Heart left ventricle (tissue), 13 donors: ENCODE results near the gene ZNF516.

ENCODE experiments used
- POLR2A ChIP-seq, 2 donors: fragments of 450-650 bp; IDR thresholded peaks; one replicate each; pipeline ENCODE4 v1.6.1; 2017; ENCODE audit warnings: antibody characterized with exemption in 2 of 2, mild to moderate bottlenecking in 2 of 2, moderate library complexity in 2 of 2
- TF ChIP-seq, protein P1 (sequence below), 12 donors: fragments of 200-600 bp; sonication (generic) in 4 of 12; IDR thresholded peaks; one replicate each; pipeline versions ENCODE4 v1.5.0 to v1.8.0; 2018 to 2022; ENCODE audit warnings: antibody characterized with exemption in 12 of 12, mild to moderate bottlenecking in 5 of 12
- donor health status: ischemic (EF 13 %, LVEDD 7.1; RV severe dilation, severe dysfunction).
- donor health status: DM: no; HTN: yes; CAD: no.
- donor health status: DM: no; HTN: no; CAD: no.
- donor health status: ischemic (EF 25% LVEDD 6.9; RV normal size, moderate dysfunction).
- donor health status: ischemic (EF 25% LVEDD 5.7; RV mildly dilated, moderate dysfunction).
- donor health status: ischemic (EF 35%, LVEDD 5.7; RV mildly dilated, moderate dysfunction).
- donor health status: nonischemic (EF 11% LVEDD 7.7; RV severe dilation, severe dysfunction).
- donor health status: DM: yes; HTN: yes; CAD: no.
- donor health status: PGD.
- donor health status: ischemic (EF 29% LVEDD 5.4; RV normal size, mild dysfunction).
- donor health status: nonischemic (EF 23%, LVEDD 6.1; RV moderate dilation, normal function).

DNA sequence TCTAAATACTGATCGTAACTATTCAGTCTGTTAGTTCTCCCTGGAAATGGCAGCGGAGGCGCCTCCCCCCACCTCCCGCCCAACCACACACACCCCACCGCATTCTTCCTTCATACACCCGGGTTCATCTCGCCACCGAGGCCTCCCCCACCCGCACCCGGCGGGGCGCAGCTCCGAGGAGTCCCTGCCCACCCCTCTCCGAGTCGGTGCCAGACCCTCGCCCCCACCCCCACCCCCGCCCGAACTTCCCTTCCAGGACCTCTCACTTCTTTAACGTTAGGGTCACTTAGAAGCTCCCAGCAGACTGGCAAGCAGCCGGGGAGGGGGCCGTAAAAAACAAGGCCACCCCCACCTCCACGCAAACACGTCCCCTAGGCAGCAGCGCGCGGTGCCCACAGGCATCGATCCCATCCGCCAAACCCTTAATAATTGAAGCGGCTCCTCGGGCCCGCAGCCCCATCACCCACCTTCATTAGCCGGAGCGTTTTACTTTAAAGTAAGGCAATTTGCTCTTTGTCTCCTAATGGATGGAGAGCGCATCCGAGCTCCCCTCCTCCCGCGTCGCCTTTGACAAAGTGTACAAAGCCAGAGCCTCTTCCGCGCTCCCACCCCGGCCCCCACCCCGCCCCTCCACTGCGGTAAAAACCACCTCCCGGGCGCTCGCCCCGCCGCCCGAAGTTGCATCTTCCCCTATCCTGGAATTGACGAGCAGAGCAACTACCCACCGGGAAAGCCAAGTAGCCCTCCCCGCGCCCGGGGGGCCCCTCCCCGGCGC lies 624 bp downstream of the ZNF516 start:
- TF ChIP-seq, protein P1, sequence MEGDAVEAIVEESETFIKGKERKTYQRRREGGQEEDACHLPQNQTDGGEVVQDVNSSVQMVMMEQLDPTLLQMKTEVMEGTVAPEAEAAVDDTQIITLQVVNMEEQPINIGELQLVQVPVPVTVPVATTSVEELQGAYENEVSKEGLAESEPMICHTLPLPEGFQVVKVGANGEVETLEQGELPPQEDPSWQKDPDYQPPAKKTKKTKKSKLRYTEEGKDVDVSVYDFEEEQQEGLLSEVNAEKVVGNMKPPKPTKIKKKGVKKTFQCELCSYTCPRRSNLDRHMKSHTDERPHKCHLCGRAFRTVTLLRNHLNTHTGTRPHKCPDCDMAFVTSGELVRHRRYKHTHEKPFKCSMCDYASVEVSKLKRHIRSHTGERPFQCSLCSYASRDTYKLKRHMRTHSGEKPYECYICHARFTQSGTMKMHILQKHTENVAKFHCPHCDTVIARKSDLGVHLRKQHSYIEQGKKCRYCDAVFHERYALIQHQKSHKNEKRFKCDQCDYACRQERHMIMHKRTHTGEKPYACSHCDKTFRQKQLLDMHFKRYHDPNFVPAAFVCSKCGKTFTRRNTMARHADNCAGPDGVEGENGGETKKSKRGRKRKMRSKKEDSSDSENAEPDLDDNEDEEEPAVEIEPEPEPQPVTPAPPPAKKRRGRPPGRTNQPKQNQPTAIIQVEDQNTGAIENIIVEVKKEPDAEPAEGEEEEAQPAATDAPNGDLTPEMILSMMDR (IDR thresholded peaks at IDR 0.05): no peak
- no peak for TF ChIP-seq POLR2A (IDR thresholded peaks at IDR 0.05)
